Psoas muscle (tissue), 8 donors: ENCODE data around the gene GRK1. TPM values are rescaled to one million over a fixed set of nuclear protein-coding genes. Genes with fewer than 3 reads are reported as not detected.
"Not testable (repeated sequence)": the region's sequence is repeated elsewhere in the genome, so short reads cannot be mapped to it uniquely, and the experiment has no call there.

Source experiments
- ATAC-seq, 4 donors: fragments of 200-7000 bp; cut with Tn5 transposase; one replicate each; pipeline ENCODE4 v1.9.1; 2020; ENCODE audit warnings: moderate library complexity in 3 of 4, mild to moderate bottlenecking in 2 of 4
- DNase-seq, 2 donors: peaks; one replicate each; pipeline ENCODE4 v3.0.0-alpha.2; 2020
- H3K27ac ChIP-seq: fragments of 200-600 bp; one replicate; pipeline ENCODE4 v1.8.0; 2022
- H3K27me3 ChIP-seq, 3 donors: fragments of 200-600 bp in 1 of 3; one replicate each; pipeline versions ENCODE4 v1.6.1 to v1.8.0; 2013 to 2022; ENCODE audit warnings: low read length in 2 of 3, mild to moderate bottlenecking in 2 of 3, moderate library complexity in 1 of 3; ENCODE audit not compliant: insufficient read depth in 3 of 3
- H3K36me3 ChIP-seq, 2 donors: fragments of 200-600 bp in 1 of 2; one replicate each; pipeline versions ENCODE4 v1.6.1 to v1.8.0; 2013 to 2022; ENCODE audit warnings: low read depth in 1 of 2, mild to moderate bottlenecking in 1 of 2, moderate library complexity in 1 of 2; ENCODE audit not compliant: insufficient read depth in 1 of 2
- H3K4me1 ChIP-seq: fragments of 200-600 bp; one replicate; pipeline ENCODE4 v1.8.0; 2022
- H3K4me3 ChIP-seq: fragments of 200-600 bp; one replicate; pipeline ENCODE4 v1.8.0; 2022; ENCODE audit warnings: mild to moderate bottlenecking
- H3K9me3 ChIP-seq: fragments of 200-600 bp; one replicate; pipeline ENCODE4 v1.8.0; 2022
- WGBS, 3 donors: extraction: QIAGEN DNeasy Blood & Tissue Kit; methylation state at CpG; one replicate each; pipeline versions ENCODE4 v1.1.6 to v1.1.7; 2013; 5-methylcytosine and 5-hydroxymethylcytosine counted together
- intact Hi-C, 2 donors: fragments of 100-400 bp; cut with DNase I; formaldehyde crosslinking; loops; one replicate each; pipeline versions ENCODE4 v1.11.0 to v1.14.2; 2022
- polyA plus RNA-seq, 3 donors: library from polyadenylated mRNA; stranded (reverse); fragments of 200-250 nt; gene quantifications; one replicate each; pipeline ENCODE4 v1.2.3, GENCODE V29; 2013
- total RNA-seq, 4 donors: library from RNA; stranded (reverse); fragmentation: NEBNext Ultra II Directional in 2 of 4; extraction: Animal tissue kit (Norgen Biotek cat#: 25700) in 2 of 4; gene quantifications; one replicate each; pipeline versions ENCODE4 v1.2.1 to v1.2.4, GENCODE V29; 2021 to 2023
- TF ChIP-seq, protein P1 (sequence below): fragments of 200-600 bp; IDR thresholded peaks from one replicate; pipeline ENCODE4 v1.8.0; 2022; ENCODE audit warnings: antibody characterized with exemption
- donor health status: healthy with polysubstance abuse.
- donor health status: DM: no; HTN: no; CAD: no; lungs with moderate emphysema.
- donor health status: Bipolar disorder and iron deficiency.
- donor health status: healthy.
- donor health status: DM: yes; HTN: yes; CAD: no.
- donor health status: DM: no; HTN: no; CAD: no.
- donor health status: DM: no; HTN: no; CAD: no.
- donor health status: DM: yes; HTN: yes; CAD: no.

The GRK1 gene
- total and polyA plus RNA-seq, 7 donors = 0.10 TPM; not detected in 6

DNA sequence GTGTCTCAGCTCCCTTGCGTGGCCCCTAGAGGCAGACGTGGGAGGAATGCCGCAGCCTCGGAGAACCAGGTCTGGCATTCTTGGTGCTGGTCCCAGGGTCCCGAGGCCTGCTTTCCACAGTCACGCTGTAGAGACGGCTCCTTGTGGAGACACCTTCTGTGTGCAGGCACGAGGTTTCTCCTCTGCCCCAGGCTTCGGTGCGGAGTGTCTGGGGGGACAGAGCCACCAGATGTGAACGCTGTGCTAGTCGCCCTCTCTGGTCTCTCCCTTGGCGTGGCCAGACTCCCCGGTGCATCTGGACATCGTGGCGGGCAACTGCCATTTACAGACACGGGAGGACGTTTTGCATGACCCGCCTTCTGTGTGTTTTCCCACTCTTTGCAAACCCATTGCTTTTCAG, 84.5 kb downstream of the GRK1 start:
- H3K9me3 ChIP-seq = no peaks in the 10 kb centered on the region
- DNase-seq (no peak), ATAC-seq (no peak)
- H3K4me1 ChIP-seq = no peaks in the 10 kb centered on the region
- 89 to 93% (median 93%) methylated on average over 18 to 19 of the region's 19 CpGs for WGBS, 3 donors
- H3K27me3 ChIP-seq = peaks cover 0 to 29% (median 0%) of the 10 kb centered on the region in 3 donors
- no peak overlapping the region for H3K27ac ChIP-seq
- intact Hi-C loops = no loop called here
- H3K4me3 ChIP-seq = no peak overlapping the region
- H3K36me3 ChIP-seq = no peaks in the 10 kb centered on the region
- TF ChIP-seq, protein P1, sequence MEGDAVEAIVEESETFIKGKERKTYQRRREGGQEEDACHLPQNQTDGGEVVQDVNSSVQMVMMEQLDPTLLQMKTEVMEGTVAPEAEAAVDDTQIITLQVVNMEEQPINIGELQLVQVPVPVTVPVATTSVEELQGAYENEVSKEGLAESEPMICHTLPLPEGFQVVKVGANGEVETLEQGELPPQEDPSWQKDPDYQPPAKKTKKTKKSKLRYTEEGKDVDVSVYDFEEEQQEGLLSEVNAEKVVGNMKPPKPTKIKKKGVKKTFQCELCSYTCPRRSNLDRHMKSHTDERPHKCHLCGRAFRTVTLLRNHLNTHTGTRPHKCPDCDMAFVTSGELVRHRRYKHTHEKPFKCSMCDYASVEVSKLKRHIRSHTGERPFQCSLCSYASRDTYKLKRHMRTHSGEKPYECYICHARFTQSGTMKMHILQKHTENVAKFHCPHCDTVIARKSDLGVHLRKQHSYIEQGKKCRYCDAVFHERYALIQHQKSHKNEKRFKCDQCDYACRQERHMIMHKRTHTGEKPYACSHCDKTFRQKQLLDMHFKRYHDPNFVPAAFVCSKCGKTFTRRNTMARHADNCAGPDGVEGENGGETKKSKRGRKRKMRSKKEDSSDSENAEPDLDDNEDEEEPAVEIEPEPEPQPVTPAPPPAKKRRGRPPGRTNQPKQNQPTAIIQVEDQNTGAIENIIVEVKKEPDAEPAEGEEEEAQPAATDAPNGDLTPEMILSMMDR = no peak

DNA sequence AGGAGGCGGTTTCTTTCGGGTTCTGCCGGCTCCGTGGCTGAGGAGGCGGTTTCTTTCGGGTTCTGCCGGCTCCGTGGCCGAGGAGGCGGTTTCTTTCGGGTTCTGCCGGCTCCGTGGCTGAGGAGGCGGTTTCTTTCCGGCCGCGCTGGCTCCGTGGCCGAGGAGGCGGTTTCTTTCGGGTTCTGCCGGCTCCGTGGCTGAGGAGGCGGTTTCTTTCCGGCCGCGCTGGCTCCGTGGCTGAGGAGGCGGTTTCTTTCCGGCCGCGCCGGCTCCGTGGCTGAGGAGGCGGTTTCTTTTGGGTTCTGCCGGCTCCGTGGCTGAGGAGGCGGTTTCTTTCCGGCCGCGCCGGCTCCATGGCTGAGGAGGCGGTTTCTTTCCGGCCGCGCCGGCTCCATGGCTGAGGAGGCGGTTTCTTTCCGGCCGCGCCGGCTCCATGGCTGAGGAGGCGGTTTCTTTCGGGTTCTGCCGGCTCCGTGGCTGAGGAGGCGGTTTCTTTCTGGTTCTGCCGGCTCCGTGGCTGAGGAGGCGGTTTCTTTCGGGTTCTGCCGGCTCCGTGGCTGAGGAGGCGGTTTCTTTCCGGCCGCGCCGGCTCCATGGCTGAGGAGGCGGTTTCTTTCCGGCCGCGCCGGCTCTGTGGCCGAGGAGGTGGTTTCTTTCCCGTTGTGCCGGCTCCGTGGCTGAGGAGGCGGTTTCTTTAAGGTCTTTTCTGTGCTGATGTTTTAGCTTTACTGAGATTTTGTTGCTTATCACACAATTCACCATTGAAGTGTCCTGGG, 85.4 kb downstream of the GRK1 start:
- intact Hi-C loops, H3K4me1 ChIP-seq, H3K4me3 ChIP-seq, ATAC-seq, H3K36me3 ChIP-seq, H3K9me3 ChIP-seq, H3K27ac ChIP-seq, DNase-seq: not testable (repeated sequence)
- peaks cover 0 to 29% (median 0%) of the 10 kb centered on the region in 3 donors for H3K27me3 ChIP-seq
- WGBS, 3 donors = 96 to 97% (median 97%) methylated on average over 44 to 65 of the region's 78 CpGs

DNA sequence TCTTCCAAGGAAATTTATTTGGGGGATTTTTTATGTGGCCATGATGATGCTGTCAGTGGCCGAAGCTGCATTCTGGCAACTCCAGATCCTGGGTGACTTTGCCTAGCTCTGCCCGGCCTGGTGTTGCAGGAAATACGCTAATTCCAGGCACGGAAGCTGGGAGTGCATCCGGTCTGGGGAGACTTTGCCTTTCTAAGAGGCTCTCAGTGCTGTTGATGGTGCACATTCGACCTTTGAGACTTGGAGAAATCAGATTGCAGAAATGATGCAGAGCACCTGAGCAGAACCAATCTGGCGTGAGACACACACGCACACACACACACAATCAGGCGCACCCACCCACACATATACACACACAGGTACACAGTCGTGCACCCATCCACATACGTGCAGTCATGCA, 86.2 kb downstream of the GRK1 start:
- H3K9me3 ChIP-seq = no peaks in the 10 kb centered on the region
- no peaks in the 10 kb centered on the region for H3K4me1 ChIP-seq
- intact Hi-C loops = no loop called here
- TF ChIP-seq, protein P1 = no peak
- H3K27ac ChIP-seq = no peak overlapping the region
- ATAC-seq = no peak
- WGBS, 3 donors = 70 to 79% (median 73%) methylated on average over 11 of the region's 11 CpGs
- no peaks in the 10 kb centered on the region for H3K36me3 ChIP-seq
- peaks cover 0 to 29% (median 0%) of the 10 kb centered on the region in 3 donors for H3K27me3 ChIP-seq
- no peak overlapping the region for H3K4me3 ChIP-seq
- DNase-seq = no peak

DNA sequence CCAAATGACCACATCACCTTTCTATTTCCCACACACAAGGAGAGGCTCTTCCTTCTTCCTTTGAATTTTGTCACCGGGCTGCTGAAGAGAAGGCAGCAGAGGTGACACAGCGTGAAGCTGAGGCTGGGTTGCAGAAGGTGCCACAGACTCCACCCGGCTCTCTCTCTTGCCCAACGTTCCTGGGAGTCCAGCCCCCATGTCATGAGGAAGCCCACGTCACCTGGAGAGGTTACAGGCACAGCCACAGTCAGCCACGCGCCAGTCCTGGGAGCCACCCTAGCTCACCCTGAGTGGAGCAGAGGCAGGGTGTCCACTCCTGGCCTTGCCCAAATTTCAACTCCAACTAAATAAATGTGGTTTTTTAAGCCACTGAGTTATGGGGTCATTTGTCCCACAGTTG, 87.2 kb downstream of the GRK1 start:
- Histone ChIP-seq H3K9me3 (no peaks in the 10 kb centered on the region), H3K27me3 (peaks cover 0 to 38% (median 0%) of the 10 kb centered on the region in 3 donors), H3K4me3 (no peak overlapping the region), H3K27ac (no peak overlapping the region), H3K4me1 (no peaks in the 10 kb centered on the region), H3K36me3 (no peaks in the 10 kb centered on the region)
- ATAC-seq = no peak
- intact Hi-C loops = no loop called here
- 80 to 83% (median 80%) methylated on average over 7 of the region's 7 CpGs for WGBS, 3 donors
- no peak for DNase-seq
- TF ChIP-seq, protein P1 = no peak

DNA sequence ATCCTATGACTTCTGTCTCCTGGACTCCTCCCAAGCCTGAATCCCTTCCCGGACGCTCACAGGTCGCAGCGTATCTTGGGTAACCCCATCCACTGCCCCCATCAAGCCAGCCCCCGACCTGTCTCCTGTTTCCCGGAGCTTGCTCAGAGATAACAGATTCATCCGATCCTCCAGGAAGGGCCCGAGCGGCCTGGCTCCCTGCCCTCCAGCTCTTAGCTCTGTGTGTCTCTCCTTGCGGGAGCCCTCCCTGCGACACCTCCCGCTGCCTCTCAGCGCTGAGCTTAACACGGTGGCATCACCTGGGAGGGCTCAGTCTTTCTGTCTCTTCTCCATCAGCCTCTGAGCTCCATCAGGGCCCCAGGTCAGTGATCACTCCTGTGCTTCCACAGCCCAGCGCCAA, 87.7 kb downstream of the GRK1 start:
- intact Hi-C loops = no loop called here
- no peaks in the 10 kb centered on the region for H3K36me3 ChIP-seq
- ATAC-seq = no peak
- no peak for DNase-seq
- WGBS, 3 donors = 84 to 86% (median 85%) methylated on average over 15 of the region's 15 CpGs
- H3K4me3 ChIP-seq = no peak overlapping the region
- TF ChIP-seq, protein P1 = no peak
- H3K27ac ChIP-seq = no peak overlapping the region
- no peaks in the 10 kb centered on the region for H3K4me1 ChIP-seq
- H3K9me3 ChIP-seq = no peaks in the 10 kb centered on the region
- H3K27me3 ChIP-seq = peaks cover 0 to 42% (median 0%) of the 10 kb centered on the region in 3 donors
